Smooth muscle cell (in vitro differentiated cells): Measurements from ENCODE around the gene SIX5. TPM values are rescaled to one million over a fixed set of nuclear protein-coding genes. Genes with fewer than 3 reads are reported as not detected.

Experiments used
- DNase-seq: peaks from one replicate; lab custom pipeline; 2025; ENCODE audit not compliant: unreplicated experiment; lab: John Stamatoyannopoulos, UW
- H2AFZ ChIP-seq: fragments of 200-600 bp; sonication (generic); 2 replicates; pipeline ENCODE4 v1.6.0; 2016; ENCODE audit warnings: antibody characterized with exemption, low read depth, mild to moderate bottlenecking
- H3F3A ChIP-seq: fragments of 200-600 bp; sonication (generic); 2 replicates; pipeline ENCODE4 v1.6.0; 2017; ENCODE audit warnings: antibody characterized with exemption, low read depth
- H3K27ac ChIP-seq: fragments of 200-600 bp; sonication (generic); 2 replicates; pipeline ENCODE4 v1.5.1; 2016; ENCODE audit warnings: low read depth, mild to moderate bottlenecking
- H3K27me3 ChIP-seq: fragments of 200-600 bp; sonication (generic); 2 replicates; pipeline ENCODE4 v1.6.1; 2016; ENCODE audit warnings: low read depth, mild to moderate bottlenecking
- H3K36me3 ChIP-seq: fragments of 200-600 bp; sonication (generic); 2 replicates; pipeline ENCODE4 v1.5.1; 2016; ENCODE audit warnings: low read depth
- H3K4me1 ChIP-seq: fragments of 200-600 bp; sonication (generic); 2 replicates; pipeline ENCODE4 v1.5.1; 2016; ENCODE audit warnings: low read depth
- H3K4me2 ChIP-seq: fragments of 200-600 bp; sonication (generic); 2 replicates; pipeline ENCODE4 v1.6.0; 2016; ENCODE audit warnings: mild to moderate bottlenecking
- H3K4me3 ChIP-seq: fragments of 200-600 bp; sonication (generic); 2 replicates; pipeline ENCODE4 v1.5.1; 2016; ENCODE audit warnings: mild to moderate bottlenecking
- H3K79me2 ChIP-seq: fragments of 200-600 bp; sonication (generic); 2 replicates; pipeline ENCODE4 v1.6.0; 2016; ENCODE audit warnings: low read depth, mild to moderate bottlenecking
- H3K9ac ChIP-seq: fragments of 200-600 bp; sonication (generic); 2 replicates; pipeline ENCODE4 v1.6.0; 2016; ENCODE audit warnings: low read depth
- H3K9me3 ChIP-seq: fragments of 200-600 bp; sonication (generic); replicated peaks from 2 replicates; pipeline ENCODE4 v1.5.1; 2016; ENCODE audit warnings: low read depth
- H4K20me1 ChIP-seq: fragments of 200-600 bp; sonication (generic); 2 replicates; pipeline ENCODE4 v1.6.0; 2016; ENCODE audit warnings: low read depth
- WGBS: methylation state at CpG from one replicate; pipeline ENCODE4 v1.1.7; 2016; ENCODE audit warnings: low lambda C conversion rate; 5-methylcytosine and 5-hydroxymethylcytosine counted together
- polyA plus RNA-seq: library from polyadenylated mRNA; unstranded; fragments of >200 nt; fragmentation: Nextera tagmentation; extraction: Ambion mirVana; gene quantifications from 2 replicates; pipeline ENCODE4 v1.2.1, GENCODE V29; 2016
- total RNA-seq: library from RNA; depleted of rRNA; stranded (reverse); fragments of >200 nt; gene quantifications from 2 replicates; pipeline ENCODE4 v1.2.3, GENCODE V29; 2014
- TF ChIP-seq, protein P1 (sequence below): fragments of 200-600 bp; sonication (generic); IDR thresholded peaks from 2 replicates; pipeline ENCODE4 v1.5.1; 2017; ENCODE audit warnings: borderline replicate concordance, mild to moderate bottlenecking, antibody characterized with exemption; ENCODE audit not compliant: insufficient read depth, poor library complexity, severe bottlenecking

The SIX5 gene
- total and polyA plus RNA-seq, 2 experiments from 2014 or later, result 10.2 to 16.0 TPM

GRCh38 chr19:45780448-45781213 is 11.6 kb upstream of the SIX5 start:
- Histone ChIP-seq H2AFZ (no peak overlapping the region), H3K27ac (no peak overlapping the region), H3K9me3 (no peaks in the 10 kb centered on the region), H3K4me3 (peak overlapping the region; percentile 43), H3F3A (peaks cover 25% of the 10 kb centered on the region), H3K36me3 (no peaks in the 10 kb centered on the region), H3K27me3 (no peaks in the 10 kb centered on the region), H3K4me1 (peaks cover 27% of the 10 kb centered on the region), H3K9ac (no peak overlapping the region), H3K4me2 (peak overlapping the region; percentile 88), H4K20me1 (peaks cover 60% of the 10 kb centered on the region), H3K79me2 (peaks cover 19% of the 10 kb centered on the region)
- 58% methylated on average over 8 of the region's 13 CpGs for WGBS
- TF ChIP-seq, protein P1, sequence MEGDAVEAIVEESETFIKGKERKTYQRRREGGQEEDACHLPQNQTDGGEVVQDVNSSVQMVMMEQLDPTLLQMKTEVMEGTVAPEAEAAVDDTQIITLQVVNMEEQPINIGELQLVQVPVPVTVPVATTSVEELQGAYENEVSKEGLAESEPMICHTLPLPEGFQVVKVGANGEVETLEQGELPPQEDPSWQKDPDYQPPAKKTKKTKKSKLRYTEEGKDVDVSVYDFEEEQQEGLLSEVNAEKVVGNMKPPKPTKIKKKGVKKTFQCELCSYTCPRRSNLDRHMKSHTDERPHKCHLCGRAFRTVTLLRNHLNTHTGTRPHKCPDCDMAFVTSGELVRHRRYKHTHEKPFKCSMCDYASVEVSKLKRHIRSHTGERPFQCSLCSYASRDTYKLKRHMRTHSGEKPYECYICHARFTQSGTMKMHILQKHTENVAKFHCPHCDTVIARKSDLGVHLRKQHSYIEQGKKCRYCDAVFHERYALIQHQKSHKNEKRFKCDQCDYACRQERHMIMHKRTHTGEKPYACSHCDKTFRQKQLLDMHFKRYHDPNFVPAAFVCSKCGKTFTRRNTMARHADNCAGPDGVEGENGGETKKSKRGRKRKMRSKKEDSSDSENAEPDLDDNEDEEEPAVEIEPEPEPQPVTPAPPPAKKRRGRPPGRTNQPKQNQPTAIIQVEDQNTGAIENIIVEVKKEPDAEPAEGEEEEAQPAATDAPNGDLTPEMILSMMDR, result no peak
- DNase-seq, result no peak

DNA sequence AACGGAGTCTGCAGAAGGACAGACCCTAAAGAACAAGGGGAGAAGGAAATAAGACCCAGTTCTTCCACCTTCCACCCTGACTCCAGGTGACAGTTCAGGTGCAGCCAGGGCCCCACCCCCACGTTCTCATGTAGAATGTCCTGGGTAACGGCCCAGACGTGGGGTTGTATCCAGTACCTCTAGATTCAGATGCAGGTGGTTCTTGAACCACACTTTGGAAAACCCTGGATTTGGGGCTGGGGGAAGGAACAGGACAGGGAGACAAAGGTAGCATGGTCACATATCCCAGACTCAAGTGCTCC is 11.0 kb upstream of the SIX5 start:
- H4K20me1 ChIP-seq, result peaks cover 59% of the 10 kb centered on the region
- no peaks in the 10 kb centered on the region for H3K27me3 ChIP-seq
- H3K4me3 ChIP-seq, result no peak overlapping the region
- no peak overlapping the region for H3K9ac ChIP-seq
- H3K27ac ChIP-seq, result no peak overlapping the region
- H3K4me1 ChIP-seq, result peaks cover 27% of the 10 kb centered on the region
- TF ChIP-seq, protein P1, result no peak
- peaks cover 24% of the 10 kb centered on the region for H3F3A ChIP-seq
- WGBS, result 73% methylated on average over 4 of the region's 4 CpGs
- H3K4me2 ChIP-seq, result peak overlapping the region; percentile 88
- H3K36me3 ChIP-seq, result no peaks in the 10 kb centered on the region
- H2AFZ ChIP-seq, result no peak overlapping the region
- no peak for DNase-seq
- peaks cover 14% of the 10 kb centered on the region for H3K79me2 ChIP-seq
- H3K9me3 ChIP-seq, result no peaks in the 10 kb centered on the region

DNA sequence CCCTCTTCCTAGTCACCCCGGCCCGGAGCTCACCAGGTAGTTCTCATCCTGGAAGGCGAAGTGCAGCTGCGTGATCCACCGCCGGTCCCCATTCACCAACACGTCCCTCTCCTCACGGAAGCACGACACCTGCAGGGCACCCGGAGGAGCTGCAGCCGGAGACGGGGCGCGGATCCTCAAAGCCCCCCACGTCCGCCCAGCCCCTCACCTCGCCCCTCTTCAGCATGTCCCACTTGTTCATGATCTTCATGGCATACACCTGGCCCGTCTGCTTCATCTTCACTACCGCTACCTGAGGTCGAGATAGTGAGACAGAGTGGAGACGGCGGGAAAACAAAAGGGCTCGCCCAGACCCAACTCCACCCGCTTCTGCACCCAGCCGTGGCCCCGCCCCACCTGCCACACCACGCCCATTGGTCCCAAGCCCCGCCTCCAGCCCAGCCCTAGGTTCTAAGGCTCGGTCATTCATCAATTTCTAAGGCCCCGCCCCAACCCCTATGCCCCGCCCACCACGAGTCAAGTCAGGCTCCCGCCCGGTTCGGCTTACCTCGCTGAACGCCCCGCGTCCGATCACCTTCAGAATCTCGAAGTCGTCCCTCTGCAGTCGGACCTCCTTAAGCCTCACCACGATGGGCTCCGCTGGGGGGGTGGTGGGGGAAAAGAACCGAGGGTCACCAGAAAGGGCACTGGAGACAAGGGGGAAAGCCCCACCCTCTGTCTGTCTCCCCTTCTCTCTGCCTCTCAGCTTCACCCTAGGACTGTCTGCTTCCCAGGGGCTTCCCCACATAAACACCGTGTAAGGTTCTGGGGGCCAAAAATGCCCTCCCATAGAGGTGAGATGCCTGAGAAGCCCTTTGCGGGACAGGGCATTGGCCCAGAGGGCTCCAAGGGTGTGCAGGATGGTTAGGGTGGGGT is 10.4 kb upstream of the SIX5 start:
- peak overlapping the region; percentile 88 for H3K4me2 ChIP-seq
- peaks cover 54% of the 10 kb centered on the region for H4K20me1 ChIP-seq
- H3K79me2 ChIP-seq, result peaks cover 10% of the 10 kb centered on the region
- no peaks in the 10 kb centered on the region for H3K9me3 ChIP-seq
- WGBS, result 33% methylated on average over 37 of the region's 48 CpGs
- no peak for DNase-seq
- no peaks in the 10 kb centered on the region for H3K36me3 ChIP-seq
- H3K9ac ChIP-seq, result no peak overlapping the region
- H3F3A ChIP-seq, result peaks cover 24% of the 10 kb centered on the region
- TF ChIP-seq, protein P1, result peak; percentile 37
- no peak overlapping the region for H3K27ac ChIP-seq
- no peaks in the 10 kb centered on the region for H3K27me3 ChIP-seq
- no peak overlapping the region for H2AFZ ChIP-seq
- no peak overlapping the region for H3K4me3 ChIP-seq
- peaks cover 27% of the 10 kb centered on the region for H3K4me1 ChIP-seq
